ENCODE results near the gene ARID4B. TPM values are rescaled to one million over a fixed set of nuclear protein-coding genes. Genes with fewer than 3 reads are reported as not detected.

The ARID4B gene
- polyA plus RNA-seq, 5 donors: 30.8 to 56.4 (median 53.5) TPM

DNA sequence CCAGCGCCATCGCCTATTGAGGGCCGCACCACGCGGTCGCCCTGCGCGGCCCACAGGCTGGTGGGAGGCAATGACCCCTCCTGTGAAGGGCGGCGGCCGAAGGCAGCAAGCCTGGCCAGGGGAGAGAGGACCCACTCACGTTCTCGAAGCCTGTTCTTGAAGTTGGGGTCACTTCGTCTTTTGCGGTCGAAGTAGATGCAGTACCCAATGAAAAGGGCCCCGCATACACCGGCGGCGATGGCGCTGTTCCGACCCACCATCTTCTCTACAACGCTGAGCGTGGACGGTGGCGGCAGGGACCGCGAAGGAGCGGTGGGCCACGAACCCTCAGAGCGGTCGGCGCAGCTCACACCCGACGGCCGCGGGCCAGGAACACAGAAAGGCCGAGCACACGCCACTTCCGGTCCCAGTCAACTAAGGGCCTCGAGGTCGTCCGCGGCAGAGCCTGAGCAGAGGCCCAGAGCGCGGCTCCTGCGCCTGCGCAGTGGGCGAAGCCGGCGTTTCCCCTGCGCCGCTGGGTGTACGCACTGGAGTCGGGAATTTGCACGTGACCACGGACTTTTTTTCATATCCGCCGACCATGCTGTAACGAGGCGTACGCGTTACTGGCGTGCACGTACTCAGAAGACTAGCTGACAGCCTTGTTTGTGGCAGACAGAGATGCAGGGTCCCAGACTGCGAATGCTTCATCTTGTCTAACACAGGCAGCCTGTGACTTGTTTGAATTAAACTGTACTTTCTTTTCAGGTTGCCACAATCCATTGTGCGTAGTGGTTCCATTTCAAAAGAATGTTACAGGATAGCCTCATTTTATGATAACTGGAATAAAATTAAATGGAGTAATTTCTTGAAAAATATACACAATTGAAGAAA, 199.3 kb downstream of the ARID4B start, which contains the start of gene TOMM20:
TSS of gene TOMM20 (minus strand) at position 382 of the 873 bp plus-strand sequence. CDS start at position 260, 122 bp downstream.
- peak; percentile 98 for DNase-seq

DNA sequence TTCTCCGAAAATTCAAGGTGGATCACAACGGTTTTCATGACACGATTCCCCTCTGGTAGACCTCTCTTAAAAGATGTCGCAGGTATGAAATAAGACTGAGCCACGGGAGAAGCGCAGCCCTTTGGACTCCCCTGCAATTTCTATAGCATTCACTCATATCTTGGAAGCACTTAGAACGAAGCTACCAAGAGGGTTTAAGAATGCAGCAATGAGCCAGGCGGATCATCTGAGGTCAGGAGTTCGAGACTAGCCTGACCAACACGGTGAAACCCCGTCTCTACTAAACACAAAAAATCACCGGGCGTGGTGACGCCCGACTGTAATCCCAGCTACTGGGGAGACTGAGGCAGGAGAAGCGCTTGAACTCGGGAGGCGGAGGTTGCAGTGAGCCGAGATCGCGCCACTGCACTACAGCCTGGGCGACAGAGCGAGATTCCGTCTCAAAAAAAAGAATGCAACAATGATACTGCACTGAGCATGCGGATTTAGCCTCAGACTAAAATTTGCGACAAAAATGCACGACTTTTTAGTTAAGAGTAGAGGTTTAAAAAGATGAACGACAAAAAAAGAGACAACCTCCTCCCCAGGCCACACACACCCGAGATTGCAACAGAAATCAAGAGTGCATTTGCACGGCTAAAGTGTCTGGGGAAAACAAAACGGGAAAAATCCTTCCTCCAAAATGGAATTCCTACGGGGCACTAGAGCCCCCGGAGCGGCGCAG, 200.1 kb downstream of the ARID4B start:
- peak in 1 of 2 donors; percentile 8 for DNase-seq

DNA sequence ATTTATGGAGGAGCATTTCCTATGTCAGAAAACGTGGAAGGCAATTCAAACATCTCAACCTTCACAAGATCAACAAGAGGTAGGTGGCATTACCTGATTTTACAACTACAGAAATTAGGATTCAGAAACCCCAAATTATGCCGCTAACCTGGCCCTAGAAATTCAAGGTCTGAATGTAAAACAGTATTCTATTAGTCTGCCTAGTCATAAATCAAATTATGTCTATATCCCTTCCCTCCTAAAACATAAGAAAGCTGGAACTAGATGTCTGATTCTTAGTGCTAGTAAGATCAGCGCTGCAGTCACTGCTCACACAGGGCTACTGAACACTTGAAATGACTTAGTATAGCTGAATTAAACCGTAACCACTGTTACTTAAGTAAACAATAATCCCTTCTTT, 200.8 kb downstream of the ARID4B start:
- no peak for DNase-seq

DNA sequence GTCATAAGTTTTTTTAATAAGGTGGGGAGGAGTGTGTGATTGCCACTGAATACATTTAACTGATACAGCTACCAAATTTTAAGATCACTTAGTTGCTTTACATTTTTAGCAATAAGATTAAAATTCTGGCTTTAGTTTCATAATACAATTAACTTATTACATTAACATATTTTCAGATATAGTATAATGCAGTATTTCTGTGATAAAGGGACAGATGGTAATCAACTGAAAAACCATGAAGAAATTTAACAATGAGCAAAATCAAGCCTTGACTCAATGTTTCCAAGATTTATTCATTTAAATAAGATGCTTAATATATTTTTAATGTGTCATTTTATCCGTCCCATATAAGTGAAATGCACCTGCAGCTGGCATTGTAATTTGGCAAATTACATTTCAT, 203.3 kb downstream of the ARID4B start:
- DNase-seq: no peak

DNA sequence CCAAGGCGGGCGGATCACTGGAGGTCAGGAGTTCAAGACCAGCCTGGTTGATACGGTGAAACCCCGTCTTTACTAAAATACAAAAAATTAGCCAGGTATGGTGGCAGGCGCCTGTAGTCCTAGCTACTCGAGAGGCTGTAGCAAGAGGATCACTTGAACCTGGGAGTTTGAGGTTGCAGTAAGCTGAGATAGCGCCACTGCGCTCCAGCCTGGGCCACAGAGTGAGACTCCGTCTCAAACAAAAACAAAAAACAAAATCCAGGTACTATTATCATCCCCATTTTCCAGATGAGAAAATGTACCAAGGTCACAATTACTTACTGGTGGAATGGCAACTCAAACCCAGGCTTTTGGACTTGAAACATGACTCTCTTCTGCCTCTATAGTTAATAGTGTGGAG, 203.9 kb downstream of the ARID4B start:
- DNase-seq: no peak

DNA sequence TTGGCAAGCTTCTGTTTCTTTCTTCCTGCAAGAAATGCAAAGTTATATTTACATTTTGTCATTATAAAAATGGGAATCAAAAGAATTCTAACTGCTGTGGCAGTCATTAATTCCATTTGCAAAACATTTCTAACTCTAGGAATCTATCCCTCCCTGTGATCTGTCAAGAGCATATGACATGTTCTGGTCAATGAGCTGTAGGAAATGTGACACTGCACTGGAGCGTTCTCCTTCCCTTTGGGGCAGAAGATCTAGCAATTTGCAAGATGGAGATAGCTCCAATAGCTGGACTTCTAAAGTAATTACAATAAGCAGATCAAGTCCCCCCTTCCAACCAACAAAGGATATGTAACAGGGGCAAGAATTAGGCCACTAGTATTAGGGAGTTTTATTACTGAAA, 205.6 kb downstream of the ARID4B start:
- no peak for DNase-seq

Other genes with a start within 250 kb of the ARID4B start
- 100 to 1,000 TPM; 160 to 195 (median 194) TPM for gene TOMM20, start 199.3 kb downstream of the ARID4B start, polyA plus RNA-seq (ENCODE audit: insufficient read depth in 1 of 5, insufficient read length in 5 of 5, low replicate concordance in 1 of 5)
- gene RBM34, start 166.9 kb downstream of the ARID4B start, polyA plus RNA-seq (ENCODE audit: insufficient read depth in 1 of 5, insufficient read length in 5 of 5, low replicate concordance in 1 of 5): 10 to 100 TPM; 64.5 to 81.8 (median 73.8) TPM
- gene GGPS1, start 391 bp upstream of the ARID4B start, polyA plus RNA-seq (ENCODE audit: insufficient read depth in 1 of 5, insufficient read length in 5 of 5, low replicate concordance in 1 of 5): 10 to 100 TPM; 43.7 to 58.9 (median 51.0) TPM
- 10 to 100 TPM; 49.0 to 65.1 (median 55.2) TPM for gene TBCE, start 39.2 kb upstream of the ARID4B start, polyA plus RNA-seq (ENCODE audit: insufficient read depth in 1 of 5, insufficient read length in 5 of 5, low replicate concordance in 1 of 5)
- gene B3GALNT2, start 176.3 kb upstream of the ARID4B start, polyA plus RNA-seq (ENCODE audit: insufficient read depth in 1 of 5, insufficient read length in 5 of 5, low replicate concordance in 1 of 5): 10 to 100 TPM; 16.2 to 30.1 (median 24.0) TPM